Cardiac fibroblast (primary cell): ENCODE results near the gene APLF.
"Not testable (repeated sequence)": the region's sequence is repeated elsewhere in the genome, so short reads cannot be mapped to it uniquely, and the experiment has no call there.

Experiments
- DNase-seq, 2 donors: peaks; one replicate each; pipeline versions ENCODE4 v3.0.0 to v3.0.0-alpha.2; 2010; ENCODE audit warnings: low read depth in 2 of 2
- H3K4me3 ChIP-seq, 2 donors: replicated peaks in 1 of 2; 1 replicate in 1 of 2; 2 replicates in 1 of 2; pipeline ENCODE4 v1.5.1; 2011; ENCODE audit warnings: low read depth in 2 of 2, low read length in 2 of 2, mild to moderate bottlenecking in 2 of 2, moderate library complexity in 1 of 2
- CTCF ChIP-seq: IDR thresholded peaks from one replicate; pipeline ENCODE4 v1.5.1; 2011; ENCODE audit warnings: low read depth, mild to moderate bottlenecking, low read length, inconsistent platforms

APLF gene

GRCh38 chr2:68588589-68588988 is 121.2 kb downstream of the APLF start:
- no peak overlapping the region for H3K4me3 ChIP-seq
- no peak for TF ChIP-seq CTCF
- no peak for DNase-seq

- no peak for TF ChIP-seq CTCF
- no peak overlapping the region for H3K4me3 ChIP-seq
- peak; percentile 14 to 44 for DNase-seq
Measured at GRCh38 chr2:68589963-68590362, 122.6 kb downstream of the APLF start.

- TF ChIP-seq CTCF, result no peak
- no peak for DNase-seq
Measured at GRCh38 chr2:68590702-68591101, 123.3 kb downstream of the APLF start.

GRCh38 chr2:68591225-68591624 is 123.8 kb downstream of the APLF start:
- no peak for TF ChIP-seq CTCF
- H3K4me3 ChIP-seq, result no peak overlapping the region
- no peak for DNase-seq

More at GRCh38 chr2:68590702-68591101, 123.3 kb downstream of the APLF start:
- no peak overlapping the region for H3K4me3 ChIP-seq

- no peak overlapping the region for H3K4me3 ChIP-seq
- DNase-seq, result peak in 1 of 2 donors; percentile 22
- no peak for TF ChIP-seq CTCF
Measured at GRCh38 chr2:68594041-68594440, 126.7 kb downstream of the APLF start.

GRCh38 chr2:68594674-68595492 is 127.5 kb downstream of the APLF start:
- peak; percentile 92 for TF ChIP-seq CTCF
- peak; percentile 59 to 68 for DNase-seq
- no peak overlapping the region for H3K4me3 ChIP-seq

GRCh38 chr2:68595493-68595785 is 128.1 kb downstream of the APLF start:
- not testable (repeated sequence) for DNase-seq, H3K4me3 ChIP-seq

- H3K4me3 ChIP-seq, DNase-seq: not testable (repeated sequence)
Measured at GRCh38 chr2:68600495-68600894, 133.1 kb downstream of the APLF start.
